GM23338 (cell line): ENCODE data around the gene PDE3B. TPM values are rescaled to one million over a fixed set of nuclear protein-coding genes. Genes with fewer than 3 reads are reported as not detected.

Source experiments
- ATAC-seq: fragments of 200-7000 bp; cut with Tn5 transposase; 3 replicates; pipeline ENCODE4 v1.9.1; 2020
- DNase-seq: peaks from one replicate; pipeline ENCODE4 v3.0.0-alpha.2; 2015; ENCODE audit warnings: low spot score
- H2AFZ ChIP-seq: fragments of 200-600 bp; sonication (generic); 2 replicates; pipeline ENCODE4 v1.8.0; 2016; ENCODE audit warnings: antibody characterized with exemption, mild to moderate bottlenecking, moderate library complexity
- H3F3A ChIP-seq: fragments of 200-600 bp; sonication (generic); replicated peaks from 2 replicates; pipeline ENCODE4 v1.8.0; 2017; ENCODE audit warnings: antibody characterized with exemption, mixed run types, low read depth
- H3K27ac ChIP-seq: fragments of 200-600 bp; sonication (generic); 2 replicates; pipeline ENCODE4 v1.6.1; 2016; ENCODE audit warnings: low read depth
- H3K27me3 ChIP-seq: fragments of 200-600 bp; sonication (generic); 2 replicates; pipeline ENCODE4 v1.8.0; 2016; ENCODE audit warnings: mild to moderate bottlenecking, mixed run types, moderate library complexity; ENCODE audit not compliant: insufficient read depth
- H3K36me3 ChIP-seq: fragments of 200-600 bp; sonication (generic); 2 replicates; pipeline ENCODE4 v1.8.0; 2016; ENCODE audit warnings: mild to moderate bottlenecking; ENCODE audit not compliant: insufficient read depth
- H3K4me1 ChIP-seq: fragments of 200-600 bp; sonication (generic); 2 replicates; pipeline ENCODE4 v1.8.0; 2016; ENCODE audit warnings: mild to moderate bottlenecking, moderate library complexity; ENCODE audit not compliant: insufficient read depth
- H3K4me2 ChIP-seq: fragments of 200-600 bp; sonication (generic); 2 replicates; pipeline ENCODE4 v1.7.1; 2017; ENCODE audit warnings: mixed run types
- H3K4me3 ChIP-seq: fragments of 200-600 bp; sonication (generic); 2 replicates; pipeline ENCODE4 v1.6.1; 2016; ENCODE audit warnings: mixed run types
- H3K79me2 ChIP-seq: fragments of 200-600 bp; sonication (generic); replicated peaks from 2 replicates; pipeline ENCODE4 v1.8.0; 2017; ENCODE audit warnings: mild to moderate bottlenecking; ENCODE audit not compliant: insufficient read depth
- H3K9me2 ChIP-seq: fragments of 200-600 bp; sonication (generic); 2 replicates; pipeline ENCODE4 v1.8.0; 2017; ENCODE audit not compliant: insufficient read depth
- H4K20me1 ChIP-seq: fragments of 200-600 bp; sonication (generic); replicated peaks from 2 replicates; pipeline ENCODE4 v1.8.0; 2017; ENCODE audit warnings: mild to moderate bottlenecking; ENCODE audit not compliant: insufficient read depth
- H3K27ac Mint-ChIP-seq: 2 replicates; pipeline ENCODE4 v1.8.0; 2020; ENCODE audit warnings: inconsistent platforms, mild to moderate bottlenecking, moderate library complexity, mixed read lengths
- H3K27me3 Mint-ChIP-seq: 3 replicates; pipeline ENCODE4 v1.8.0; 2022; ENCODE audit warnings: low read depth, mild to moderate bottlenecking, moderate library complexity, mixed read lengths, inconsistent platforms; ENCODE audit not compliant: insufficient read depth, poor library complexity
- H3K36me3 Mint-ChIP-seq: 3 replicates; pipeline ENCODE4 v1.8.0; 2021; ENCODE audit warnings: low read depth, mild to moderate bottlenecking, inconsistent platforms, moderate library complexity, mixed read lengths
- H3K4me1 Mint-ChIP-seq: 3 replicates; pipeline ENCODE4 v1.8.0; 2020; ENCODE audit warnings: mild to moderate bottlenecking, inconsistent platforms, mixed read lengths
- H3K4me3 Mint-ChIP-seq: 3 replicates; pipeline ENCODE4 v1.8.0; 2021; ENCODE audit warnings: moderate library complexity, mild to moderate bottlenecking, inconsistent platforms, mixed read lengths
- H3K9me3 Mint-ChIP-seq: 3 replicates; pipeline ENCODE4 v1.8.0; 2020; ENCODE audit warnings: moderate library complexity, mild to moderate bottlenecking, inconsistent platforms, mixed read lengths
- CREB1 ChIP-seq: fragments of 250-450 bp; sonication (Bioruptor Pico); IDR thresholded peaks from 2 replicates; pipeline ENCODE4 v1.5.0; 2020; ENCODE audit warnings: low read depth, mild to moderate bottlenecking, moderate library complexity
- CTCF ChIP-seq, 2 experiments: fragments of 200-600 bp in 1 of 2; sonication (generic) in 1 of 2; conservative IDR thresholded peaks; 2 replicates each; pipeline versions ENCODE4 v1.5.1 to v1.6.1; 2016 to 2017; ENCODE audit warnings: antibody characterized with exemption in 2 of 2, low read depth in 2 of 2, mild to moderate bottlenecking in 2 of 2, moderate library complexity in 1 of 2
- EZH2 ChIP-seq: fragments of 200-600 bp; sonication (generic); IDR thresholded peaks from one replicate; pipeline ENCODE4 v1.8.0; 2017; ENCODE audit warnings: antibody characterized with exemption, mild to moderate bottlenecking, low read depth; ENCODE audit not compliant: unreplicated experiment
- EZH2phosphoT487 ChIP-seq: fragments of 200-600 bp; sonication (generic); IDR thresholded peaks from one replicate; pipeline ENCODE4 v1.8.1; 2018; ENCODE audit warnings: antibody characterized with exemption; ENCODE audit not compliant: unreplicated experiment
- JUNB ChIP-seq: IDR thresholded peaks from one replicate; pipeline ENCODE4 v1.6.1; 2016; ENCODE audit warnings: antibody characterized with exemption; ENCODE audit not compliant: unreplicated experiment
- NANOG ChIP-seq: IDR thresholded peaks from 2 replicates; pipeline ENCODE4 v1.6.1; 2016; ENCODE audit warnings: antibody characterized with exemption, borderline replicate concordance
- POLR2AphosphoS5 ChIP-seq: IDR thresholded peaks from 2 replicates; pipeline ENCODE4 v1.6.1; 2016; ENCODE audit warnings: antibody characterized with exemption, low read depth
- STAT1 ChIP-seq: IDR thresholded peaks from one replicate; pipeline ENCODE4 v1.6.1; 2016; ENCODE audit warnings: antibody characterized with exemption; ENCODE audit not compliant: unreplicated experiment
- ZNF114 ChIP-seq: fragments of 250-450 bp; sonication (Bioruptor Pico); IDR thresholded peaks from 2 replicates; pipeline ENCODE4 v1.5.0; 2020; ENCODE audit warnings: mild to moderate bottlenecking, moderate library complexity
- ZNF331 ChIP-seq: fragments of 250-450 bp; sonication (Bioruptor Pico); IDR thresholded peaks from 2 replicates; pipeline ENCODE4 v1.5.0; 2020; ENCODE audit warnings: low read depth, mild to moderate bottlenecking, moderate library complexity
- polyA plus RNA-seq: library from polyadenylated mRNA; unstranded; fragments of >200 nt; fragmentation: Nextera tagmentation; extraction: Ambion mirVana; gene quantifications from 2 replicates; pipeline ENCODE4 v1.2.1, GENCODE V29; 2016
- total RNA-seq: library from RNA; depleted of rRNA; stranded (reverse); fragments of >200 nt; shearing (Covaris generic); gene quantifications from 2 replicates; pipeline ENCODE4 v1.2.3, GENCODE V29; 2014
- TF ChIP-seq, protein P1 (sequence below): IDR thresholded peaks from one replicate; pipeline ENCODE4 v1.6.1; 2018; ENCODE audit warnings: antibody characterized with exemption; ENCODE audit not compliant: unreplicated experiment
- TF ChIP-seq, protein P2 (sequence below): IDR thresholded peaks from 2 replicates; pipeline ENCODE4 v1.6.1; 2016; ENCODE audit warnings: antibody characterized with exemption

PDE3B gene
- total and polyA plus RNA-seq, 2 experiments from 2014 or later = 4.3 to 21.3 TPM

GRCh38 chr11:14766585-14766984, 123.0 kb downstream of the PDE3B start (continued):
- TF ChIP-seq CTCF (conservative IDR thresholded peaks at IDR 0.05; ENCODE audit: low read depth in 2 of 2) (no peak), EZH2 (no peak), STAT1 (no peak), ZNF114 (CRISPR knock-in tag) (no peak), CREB1 (no peak)

DNA sequence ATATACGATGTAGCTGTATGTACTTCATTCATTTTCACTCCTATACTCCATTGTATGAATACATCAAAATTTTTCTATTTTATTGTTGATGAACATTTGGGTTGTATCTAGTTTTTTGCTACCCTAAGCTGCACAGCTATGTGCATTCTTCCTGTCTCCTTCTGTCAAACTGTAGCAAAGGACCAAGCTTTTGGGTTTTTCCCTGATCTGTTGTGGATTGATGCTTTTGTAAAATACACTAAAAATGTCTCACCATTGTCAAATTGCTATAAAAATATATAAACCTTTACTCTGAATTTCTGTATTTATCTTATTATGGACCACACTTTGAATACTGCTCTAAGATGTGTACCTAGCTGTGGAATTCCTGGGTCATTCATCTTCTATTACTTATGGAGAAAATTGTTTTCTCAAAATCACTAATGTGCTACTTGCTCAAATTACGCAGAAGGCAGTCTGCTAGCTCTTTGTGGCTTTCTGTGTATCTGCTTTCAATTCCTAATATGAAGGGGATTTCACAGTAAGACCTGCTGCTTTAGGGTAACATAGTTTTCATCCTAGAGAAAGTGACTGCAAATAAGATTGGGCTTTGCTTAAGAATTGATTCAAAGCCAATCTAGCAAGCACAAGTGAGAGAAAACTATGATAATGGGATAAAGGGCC, 125.1 kb downstream of the PDE3B start:
- H3K27me3 ChIP-seq = no peaks in the 10 kb centered on the region
- no peaks in the 10 kb centered on the region for H3K36me3 ChIP-seq
- Mint-ChIP-seq H3K36me3 (no peaks in the 10 kb centered on the region), H3K9me3 (no peaks in the 10 kb centered on the region), H3K27me3 (no peaks in the 10 kb centered on the region), H3K4me3 (no peak overlapping the region), H3K4me1 (peaks cover 1% of the 10 kb centered on the region; the same call in 1 of the 3 replicates), H3K27ac (no peak overlapping the region)
- H3K4me3 ChIP-seq = no peak overlapping the region
- H4K20me1 ChIP-seq = no peaks in the 10 kb centered on the region
- H3K4me1 ChIP-seq = no peaks in the 10 kb centered on the region
- H3K27ac ChIP-seq = no peak overlapping the region
- no peaks in the 10 kb centered on the region for H3K9me2 ChIP-seq
- no peak overlapping the region for H3K4me2 ChIP-seq
- DNase-seq (no peak), ATAC-seq (no peak)
- no peaks in the 10 kb centered on the region for H3K79me2 ChIP-seq
- H2AFZ ChIP-seq = no peak overlapping the region
- no peaks in the 10 kb centered on the region for H3F3A ChIP-seq
- TF ChIP-seq ZNF114 (CRISPR knock-in tag) (no peak), CTCF (conservative IDR thresholded peaks at IDR 0.05; ENCODE audit: low read depth in 2 of 2) (no peak), EZH2 (no peak), EZH2phosphoT487 (no peak), STAT1 (no peak), CREB1 (no peak), NANOG (no peak), JUNB (no peak), ZNF331 (CRISPR knock-in tag) (no peak), POLR2AphosphoS5 (no peak)
- TF ChIP-seq, protein P1, sequence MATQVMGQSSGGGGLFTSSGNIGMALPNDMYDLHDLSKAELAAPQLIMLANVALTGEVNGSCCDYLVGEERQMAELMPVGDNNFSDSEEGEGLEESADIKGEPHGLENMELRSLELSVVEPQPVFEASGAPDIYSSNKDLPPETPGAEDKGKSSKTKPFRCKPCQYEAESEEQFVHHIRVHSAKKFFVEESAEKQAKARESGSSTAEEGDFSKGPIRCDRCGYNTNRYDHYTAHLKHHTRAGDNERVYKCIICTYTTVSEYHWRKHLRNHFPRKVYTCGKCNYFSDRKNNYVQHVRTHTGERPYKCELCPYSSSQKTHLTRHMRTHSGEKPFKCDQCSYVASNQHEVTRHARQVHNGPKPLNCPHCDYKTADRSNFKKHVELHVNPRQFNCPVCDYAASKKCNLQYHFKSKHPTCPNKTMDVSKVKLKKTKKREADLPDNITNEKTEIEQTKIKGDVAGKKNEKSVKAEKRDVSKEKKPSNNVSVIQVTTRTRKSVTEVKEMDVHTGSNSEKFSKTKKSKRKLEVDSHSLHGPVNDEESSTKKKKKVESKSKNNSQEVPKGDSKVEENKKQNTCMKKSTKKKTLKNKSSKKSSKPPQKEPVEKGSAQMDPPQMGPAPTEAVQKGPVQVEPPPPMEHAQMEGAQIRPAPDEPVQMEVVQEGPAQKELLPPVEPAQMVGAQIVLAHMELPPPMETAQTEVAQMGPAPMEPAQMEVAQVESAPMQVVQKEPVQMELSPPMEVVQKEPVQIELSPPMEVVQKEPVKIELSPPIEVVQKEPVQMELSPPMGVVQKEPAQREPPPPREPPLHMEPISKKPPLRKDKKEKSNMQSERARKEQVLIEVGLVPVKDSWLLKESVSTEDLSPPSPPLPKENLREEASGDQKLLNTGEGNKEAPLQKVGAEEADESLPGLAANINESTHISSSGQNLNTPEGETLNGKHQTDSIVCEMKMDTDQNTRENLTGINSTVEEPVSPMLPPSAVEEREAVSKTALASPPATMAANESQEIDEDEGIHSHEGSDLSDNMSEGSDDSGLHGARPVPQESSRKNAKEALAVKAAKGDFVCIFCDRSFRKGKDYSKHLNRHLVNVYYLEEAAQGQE = no peak
- TF ChIP-seq, protein P2, sequence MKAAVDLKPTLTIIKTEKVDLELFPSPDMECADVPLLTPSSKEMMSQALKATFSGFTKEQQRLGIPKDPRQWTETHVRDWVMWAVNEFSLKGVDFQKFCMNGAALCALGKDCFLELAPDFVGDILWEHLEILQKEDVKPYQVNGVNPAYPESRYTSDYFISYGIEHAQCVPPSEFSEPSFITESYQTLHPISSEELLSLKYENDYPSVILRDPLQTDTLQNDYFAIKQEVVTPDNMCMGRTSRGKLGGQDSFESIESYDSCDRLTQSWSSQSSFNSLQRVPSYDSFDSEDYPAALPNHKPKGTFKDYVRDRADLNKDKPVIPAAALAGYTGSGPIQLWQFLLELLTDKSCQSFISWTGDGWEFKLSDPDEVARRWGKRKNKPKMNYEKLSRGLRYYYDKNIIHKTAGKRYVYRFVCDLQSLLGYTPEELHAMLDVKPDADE = no peak
